CD4-positive, alpha-beta memory T cell (primary cell): ENCODE results near the gene SLC29A1. TPM values are rescaled to one million over a fixed set of nuclear protein-coding genes. Genes with fewer than 3 reads are reported as not detected.

Experiments used
- polyA plus RNA-seq, 2 donors: library from polyadenylated mRNA; unstranded; fragments of 300-500 nt; fragmentation: Illumina TruSeq; gene quantifications; one replicate each; pipeline ENCODE4 v1.2.3, GENCODE V29; 2021
- total RNA-seq, 2 experiments: library from RNA; stranded (reverse); gene quantifications; one replicate each; pipeline ENCODE4 v1.2.3, GENCODE V29; 2021

The SLC29A1 gene
- total and polyA plus RNA-seq, 4 experiments from 2014 or later, result 2.1 to 3.7 (median 3.2) TPM

Other genes starting within 250 kb of the SLC29A1 start
- gene MRPL14, start 96.1 kb upstream of the SLC29A1 start, total RNA-seq, result 10 to 100 TPM; 21.7 to 23.9 TPM
- gene MRPL14, start 96.1 kb upstream of the SLC29A1 start, polyA plus RNA-seq, result 100 to 1,000 TPM; 103 to 123 TPM
- gene TMEM63B, start 96.0 kb upstream of the SLC29A1 start, total RNA-seq, result 10 to 100 TPM; 20.7 to 24.1 TPM
- 1 to 10 TPM in 1 of 2 donors, under 1 TPM in 1; 0.91 to 2.3 TPM for gene TMEM63B, start 96.0 kb upstream of the SLC29A1 start, polyA plus RNA-seq
- not detected for gene CAPN11, start 64.8 kb upstream of the SLC29A1 start, total RNA-seq
- not detected for gene CAPN11, start 64.8 kb upstream of the SLC29A1 start, polyA plus RNA-seq
- not detected for gene MYMX, start 6.7 kb upstream of the SLC29A1 start, total RNA-seq
- not detected for gene MYMX, start 6.7 kb upstream of the SLC29A1 start, polyA plus RNA-seq
- gene HSP90AB1, start 23.5 kb downstream of the SLC29A1 start, total RNA-seq, result 100 to 1,000 TPM; 303 to 324 TPM
- 100 to 1,000 TPM; 384 to 432 TPM for gene HSP90AB1, start 23.5 kb downstream of the SLC29A1 start, polyA plus RNA-seq
- gene SLC35B2, start 33.9 kb downstream of the SLC29A1 start, total RNA-seq, result 10 to 100 TPM; 20.7 to 20.9 TPM
- 10 to 100 TPM; 41.6 to 65.3 TPM for gene SLC35B2, start 33.9 kb downstream of the SLC29A1 start, polyA plus RNA-seq
- gene NFKBIE, start 42.0 kb downstream of the SLC29A1 start, total RNA-seq, result 10 to 100 TPM; 12.7 to 15.0 TPM
- 1 to 10 TPM; 8.0 to 8.3 TPM for gene NFKBIE, start 42.0 kb downstream of the SLC29A1 start, polyA plus RNA-seq
- gene TMEM151B, start 46.9 kb downstream of the SLC29A1 start, total RNA-seq, result not detected
- not detected for gene TMEM151B, start 46.9 kb downstream of the SLC29A1 start, polyA plus RNA-seq
- 10 to 100 TPM; 23.7 to 25.6 TPM for gene AARS2, start 89.8 kb downstream of the SLC29A1 start, total RNA-seq
- 10 to 100 TPM in 1 of 2 donors, 1 to 10 TPM in 1; 4.2 to 10.1 TPM for gene AARS2, start 89.8 kb downstream of the SLC29A1 start, polyA plus RNA-seq
- gene SPATS1, start 119.1 kb downstream of the SLC29A1 start, total RNA-seq, result not detected
- gene SPATS1, start 119.1 kb downstream of the SLC29A1 start, polyA plus RNA-seq, result not detected
- gene CDC5L, start 164.1 kb downstream of the SLC29A1 start, total RNA-seq, result 10 to 100 TPM; 20.9 to 22.4 TPM
- 10 to 100 TPM in 1 of 2 donors, 1 to 10 TPM in 1; 9.8 to 17.7 TPM for gene CDC5L, start 164.1 kb downstream of the SLC29A1 start, polyA plus RNA-seq